Caco-2 (cell line): ENCODE measurements around the gene OR10J5. TPM values are rescaled to one million over a fixed set of nuclear protein-coding genes. Genes with fewer than 3 reads are reported as not detected.

ENCODE experiments used
- Bru-seq: library from RNA; stranded (reverse); fragments of 400-500 nt; gene quantifications from one replicate; lab custom pipeline; 2021; lab: Mats Ljungman, UMichigan
- BruChase-seq, 2 experiments: library from RNA; stranded (reverse); fragments of 400-500 nt; gene quantifications; one replicate each; lab custom pipeline; 2021; lab: Mats Ljungman, UMichigan
- BruUV-seq: library from RNA; stranded (reverse); fragments of 400-500 nt; replicated peaks from 2 replicates; lab custom pipeline; 2021; lab: Mats Ljungman, UMichigan
- CTCF ChIA-PET: fragments of 300-600 bp; sonication (Branson Sonifier 250); formaldehyde crosslinking; loops from one replicate; lab custom pipeline; 2022; ENCODE audit warnings: antibody characterized with exemption; lab: Charles Lee
- POLR2A ChIA-PET: fragments of 300-600 bp; sonication (Branson Sonifier 250); formaldehyde crosslinking; loops from one replicate; lab custom pipeline; 2022; ENCODE audit warnings: antibody characterized with exemption; lab: Charles Lee
- DNase-seq, 2 experiments: peaks; one replicate each; pipeline versions ENCODE4 v3.0.0 to v3.0.0-alpha.2; 2020 to 2022
- H3K27me3 ChIP-seq: replicated peaks from 2 replicates; pipeline ENCODE4 v1.6.0; 2011; ENCODE audit warnings: low read length; ENCODE audit not compliant: control insufficient read depth, insufficient read depth
- H3K36me3 ChIP-seq: 2 replicates; pipeline ENCODE4 v1.5.1; 2011; ENCODE audit warnings: low read length; ENCODE audit not compliant: control insufficient read depth, insufficient read depth
- H3K4me1 ChIP-seq: fragments of 250-450 bp; sonication (Bioruptor Pico); 2 replicates; pipeline ENCODE4 v1.5.1; 2020; ENCODE audit warnings: mild to moderate bottlenecking
- H3K4me3 ChIP-seq: 2 replicates; pipeline ENCODE4 v1.5.1; 2011; ENCODE audit warnings: low read depth, mild to moderate bottlenecking, control low read depth, low read length
- H3K9me3 ChIP-seq: fragments of 250-450 bp; sonication (Bioruptor Pico); 2 replicates; pipeline ENCODE4 v1.5.1; 2020; ENCODE audit warnings: mild to moderate bottlenecking, moderate library complexity
- H3K27ac Mint-ChIP-seq: one replicate; pipeline ENCODE4 v1.8.0; 2022; ENCODE audit warnings: mixed read lengths; ENCODE audit not compliant: unreplicated experiment
- H3K27me3 Mint-ChIP-seq: one replicate; pipeline ENCODE4 v1.8.0; 2022; ENCODE audit warnings: mixed read lengths; ENCODE audit not compliant: insufficient read depth, unreplicated experiment
- H3K36me3 Mint-ChIP-seq: one replicate; pipeline ENCODE4 v1.8.0; 2022; ENCODE audit warnings: mild to moderate bottlenecking, mixed read lengths; ENCODE audit not compliant: insufficient read depth, unreplicated experiment
- H3K4me1 Mint-ChIP-seq: one replicate; pipeline ENCODE4 v1.8.0; 2022; ENCODE audit warnings: low read depth, mixed read lengths; ENCODE audit not compliant: unreplicated experiment
- H3K4me3 Mint-ChIP-seq: one replicate; pipeline ENCODE4 v1.8.0; 2022; ENCODE audit warnings: mild to moderate bottlenecking, moderate library complexity, mixed read lengths; ENCODE audit not compliant: unreplicated experiment
- H3K9me3 Mint-ChIP-seq: one replicate; pipeline ENCODE4 v1.8.0; 2022; ENCODE audit warnings: mixed read lengths; ENCODE audit not compliant: unreplicated experiment
- CTCF ChIP-seq, 2 experiments: fragments of 200-600 bp in 1 of 2; IDR thresholded peaks; 1 replicate in 1 of 2; 2 replicates in 1 of 2; pipeline versions ENCODE4 v1.5.1 to v1.8.0; 2011 to 2022; ENCODE audit warnings: antibody characterized with exemption in 1 of 2, control low read depth in 1 of 2, inconsistent platforms in 1 of 2, low read depth in 1 of 2, low read length in 1 of 2, mild to moderate bottlenecking in 1 of 2, moderate library complexity in 1 of 2; ENCODE audit not compliant: insufficient read depth in 1 of 2, severe bottlenecking in 1 of 2, unreplicated experiment in 1 of 2
- intact Hi-C: fragments of 100-400 bp; cut with micrococcal nuclease; formaldehyde crosslinking; loops from one replicate; pipeline ENCODE4 v1.10.0; 2022; ENCODE audit not compliant: unreplicated experiment
- long read RNA-seq: library from polyadenylated mRNA; stranded (forward); transcript quantifications from one replicate; pipeline ENCODE4 v2.0.0, GENCODE V29; 2022
- total RNA-seq: library from RNA; stranded (reverse); gene quantifications from 2 replicates; pipeline ENCODE4 v1.2.3, GENCODE V29; 2022

The OR10J5 gene
- total RNA-seq = not detected in 2 replicates
- Bru-seq, nascent RNA = not detected
- BruChase-seq, experiment 1, labeled RNA remaining after a 2-hour chase = not detected
- not detected for BruChase-seq, experiment 2, labeled RNA remaining after a 6-hour chase
- long read RNA-seq = 0 reads

GRCh38 chr1:159535907-159536306, at the start of gene OR10J5:
Gene OR10J5, minus strand, starts transcription at chr1:159536007. Its CDS starts 0 bp downstream, at chr1:159536007.
- no peaks in the 10 kb centered on the region for H3K4me1 Mint-ChIP-seq
- H3K9me3 ChIP-seq = no peaks in the 10 kb centered on the region
- H3K27me3 Mint-ChIP-seq = peaks cover 3% of the 10 kb centered on the region
- BruUV-seq = no TSS peak
- H3K36me3 Mint-ChIP-seq = no peaks in the 10 kb centered on the region
- no peak within 1 kb of the TSS for H3K27ac Mint-ChIP-seq
- TF ChIP-seq CTCF (IDR thresholded peaks at IDR 0.05; ENCODE audit: insufficient read depth in 1 of 2, low read depth in 1 of 2, low read length in 1 of 2, severe bottlenecking in 1 of 2, unreplicated experiment in 1 of 2) = no peak
- peaks cover 17% of the 10 kb centered on the region for H3K9me3 Mint-ChIP-seq
- H3K27me3 ChIP-seq = no peaks in the 10 kb centered on the region
- no peaks in the 10 kb centered on the region for H3K36me3 ChIP-seq
- no peaks in the 10 kb centered on the region for H3K4me1 ChIP-seq
- POLR2A ChIA-PET = no interaction called here
- H3K4me3 Mint-ChIP-seq = no peak within 1 kb of the TSS
- no peak for DNase-seq
- H3K4me3 ChIP-seq = no peak within 1 kb of the TSS
- CTCF ChIA-PET = no interaction called here
- intact Hi-C loops = no loop called here

- Mint-ChIP-seq H3K36me3 (no peaks in the 10 kb centered on the region), H3K4me1 (no peaks in the 10 kb centered on the region), H3K27ac (no peak overlapping the region), H3K27me3 (peaks cover 16% of the 10 kb centered on the region), H3K4me3 (no peak overlapping the region), H3K9me3 (no peaks in the 10 kb centered on the region)
- Histone ChIP-seq H3K9me3 (no peaks in the 10 kb centered on the region), H3K4me1 (no peaks in the 10 kb centered on the region), H3K27me3 (no peaks in the 10 kb centered on the region), H3K36me3 (no peaks in the 10 kb centered on the region), H3K4me3 (no peak overlapping the region)
- BruUV-seq = no TSS peak
- no peak for DNase-seq
- ChIA-PET POLR2A (no interaction called here), CTCF (no interaction called here)
- TF ChIP-seq CTCF (IDR thresholded peaks at IDR 0.05; ENCODE audit: insufficient read depth in 1 of 2, low read depth in 1 of 2, low read length in 1 of 2, severe bottlenecking in 1 of 2, unreplicated experiment in 1 of 2) = no peak
- intact Hi-C loops = no loop called here
Observed at GRCh38 chr1:159584536-159584935, 48.7 kb upstream of the OR10J5 start.

- no peaks in the 10 kb centered on the region for H3K4me1 ChIP-seq
- H3K36me3 ChIP-seq = no peaks in the 10 kb centered on the region
- Mint-ChIP-seq H3K4me3 (no peak overlapping the region), H3K4me1 (no peaks in the 10 kb centered on the region), H3K27ac (no peak overlapping the region), H3K27me3 (peaks cover 15% of the 10 kb centered on the region), H3K36me3 (no peaks in the 10 kb centered on the region), H3K9me3 (no peaks in the 10 kb centered on the region)
- DNase-seq = no peak
- BruUV-seq = no TSS peak
- TF ChIP-seq CTCF (IDR thresholded peaks at IDR 0.05; ENCODE audit: insufficient read depth in 1 of 2, low read depth in 1 of 2, low read length in 1 of 2, severe bottlenecking in 1 of 2, unreplicated experiment in 1 of 2) = no peak
- H3K27me3 ChIP-seq = no peaks in the 10 kb centered on the region
- ChIA-PET CTCF (no interaction called here), POLR2A (no interaction called here)
- no peaks in the 10 kb centered on the region for H3K9me3 ChIP-seq
- intact Hi-C loops = no loop called here
- no peak overlapping the region for H3K4me3 ChIP-seq
Observed at GRCh38 chr1:159581422-159581821, 45.6 kb upstream of the OR10J5 start.
